Measurements from ENCODE around the gene MYO5B. TPM values are rescaled to one million over a fixed set of nuclear protein-coding genes. Genes with fewer than 3 reads are reported as not detected.

MYO5B gene
- total RNA-seq, 1 experiment from 2014 or later = 0.97 TPM

GRCh38 chr18:49858309-49859020 is 336.5 kb downstream of the MYO5B start:
- Histone ChIP-seq H3K4me2 (ENCODE audit: low read depth, low read length, poor library complexity, severe bottlenecking) (no peak overlapping the region), H2AFZ (ENCODE audit: low read length) (no peak overlapping the region)

GRCh38 chr18:49857708-49858107 is 337.2 kb downstream of the MYO5B start:
- Histone ChIP-seq H3K9me2 (replicated peaks; ENCODE audit: insufficient read depth, low read length) (no peaks in the 10 kb centered on the region), H3K27ac (ENCODE audit: low read length) (no peak overlapping the region), H3K9ac (ENCODE audit: low read length) (no peak overlapping the region), H3K9me3 (ENCODE audit: low read length) (no peaks in the 10 kb centered on the region), H2AFZ (ENCODE audit: low read length) (no peak overlapping the region), H3K36me3 (ENCODE audit: insufficient read depth, low read length) (no peaks in the 10 kb centered on the region), H3K4me2 (ENCODE audit: low read depth, low read length, poor library complexity, severe bottlenecking) (no peak overlapping the region), H4K20me1 (ENCODE audit: insufficient read depth, low read depth, low read length) (no peaks in the 10 kb centered on the region), H3K4me3 (ENCODE audit: low read length) (no peak overlapping the region), H3K27me3 (ENCODE audit: low read length) (no peaks in the 10 kb centered on the region), H3K79me2 (ENCODE audit: low read length) (no peaks in the 10 kb centered on the region), H3K4me1 (ENCODE audit: low read length) (no peaks in the 10 kb centered on the region)
- no peak for DNase-seq

More at GRCh38 chr18:49858309-49859020, 336.5 kb downstream of the MYO5B start:
- no peak overlapping the region for H3K27ac ChIP-seq (ENCODE audit: low read length)
- H3K27me3 ChIP-seq (ENCODE audit: low read length) = no peaks in the 10 kb centered on the region
- DNase-seq = peak; percentile 83
- H3K36me3 ChIP-seq (ENCODE audit: insufficient read depth, low read length) = no peaks in the 10 kb centered on the region
- no peaks in the 10 kb centered on the region for H3K4me1 ChIP-seq (ENCODE audit: low read length)
- H3K9me3 ChIP-seq (ENCODE audit: low read length) = no peaks in the 10 kb centered on the region
- no peak overlapping the region for H3K9ac ChIP-seq (ENCODE audit: low read length)
- H3K9me2 ChIP-seq (replicated peaks; ENCODE audit: insufficient read depth, low read length) = no peaks in the 10 kb centered on the region
- no peaks in the 10 kb centered on the region for H3K79me2 ChIP-seq (ENCODE audit: low read length)
- no peak overlapping the region for H3K4me3 ChIP-seq (ENCODE audit: low read length)
- H4K20me1 ChIP-seq (ENCODE audit: insufficient read depth, low read depth, low read length) = no peaks in the 10 kb centered on the region

DNA sequence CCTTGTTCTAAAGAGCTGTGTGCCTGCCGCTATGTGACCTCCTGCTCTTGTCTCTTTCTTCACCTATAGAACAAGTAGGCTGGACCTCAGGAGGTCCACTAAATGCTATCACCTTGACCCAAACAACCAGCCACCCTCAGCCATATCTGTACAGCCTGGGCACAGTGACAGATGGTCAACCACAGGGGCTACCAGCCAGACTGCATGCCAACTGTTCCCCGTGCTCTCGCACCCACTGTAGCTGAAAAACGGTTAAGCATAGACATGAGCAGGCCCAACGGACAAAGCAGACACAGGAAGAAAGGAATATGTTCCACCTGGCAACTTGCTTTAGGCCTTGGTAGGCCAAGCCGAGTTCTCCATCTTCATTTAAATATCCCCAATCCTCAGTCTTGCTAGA is 338.5 kb downstream of the MYO5B start:
- no peaks in the 10 kb centered on the region for H4K20me1 ChIP-seq (ENCODE audit: insufficient read depth, low read depth, low read length)
- no peaks in the 10 kb centered on the region for H3K27me3 ChIP-seq (ENCODE audit: low read length)
- H3K79me2 ChIP-seq (ENCODE audit: low read length) = no peaks in the 10 kb centered on the region
- no peak overlapping the region for H3K4me2 ChIP-seq (ENCODE audit: low read depth, low read length, poor library complexity, severe bottlenecking)
- no peak overlapping the region for H2AFZ ChIP-seq (ENCODE audit: low read length)
- H3K36me3 ChIP-seq (ENCODE audit: insufficient read depth, low read length) = no peaks in the 10 kb centered on the region
- DNase-seq = no peak
- no peak overlapping the region for H3K9ac ChIP-seq (ENCODE audit: low read length)
- H3K9me2 ChIP-seq (replicated peaks; ENCODE audit: insufficient read depth, low read length) = no peaks in the 10 kb centered on the region
- H3K27ac ChIP-seq (ENCODE audit: low read length) = no peak overlapping the region
- no peak overlapping the region for H3K4me3 ChIP-seq (ENCODE audit: low read length)
- no peaks in the 10 kb centered on the region for H3K4me1 ChIP-seq (ENCODE audit: low read length)
- H3K9me3 ChIP-seq (ENCODE audit: low read length) = no peaks in the 10 kb centered on the region

DNA sequence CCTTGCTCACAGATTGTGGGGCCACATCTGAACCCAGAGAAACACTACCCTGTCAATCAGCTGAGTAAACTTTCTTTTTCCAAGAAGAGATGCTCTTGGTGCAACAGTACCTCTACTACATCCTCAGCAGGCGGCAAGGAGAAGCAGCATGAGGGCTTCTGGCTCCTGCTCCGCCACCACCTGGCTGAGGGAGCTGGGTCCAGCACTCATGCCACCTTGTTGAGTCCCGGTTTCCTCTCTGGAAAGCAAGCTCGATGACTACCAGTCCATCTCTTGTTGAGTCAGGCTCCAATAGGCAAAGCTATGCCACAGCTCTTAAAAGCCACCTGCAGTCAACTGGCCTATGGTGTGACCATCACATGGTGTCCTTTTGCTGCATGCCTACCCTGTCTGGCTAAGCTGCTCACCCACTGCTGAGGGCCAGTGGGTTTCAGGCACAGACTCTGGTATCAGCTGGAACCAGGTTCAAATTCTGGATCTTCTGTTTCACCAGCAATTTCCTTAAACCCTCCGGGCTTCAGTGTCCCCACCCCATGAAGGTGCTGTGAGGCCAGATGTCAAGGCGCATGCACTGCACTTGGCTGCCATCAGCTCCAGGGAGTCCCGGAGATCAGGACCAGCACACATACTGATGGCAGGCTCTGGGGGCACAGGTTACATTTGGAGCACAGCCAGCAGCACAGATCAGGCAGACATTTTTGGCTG is 339.1 kb downstream of the MYO5B start:
- no peaks in the 10 kb centered on the region for H3K36me3 ChIP-seq (ENCODE audit: insufficient read depth, low read length)

DNA sequence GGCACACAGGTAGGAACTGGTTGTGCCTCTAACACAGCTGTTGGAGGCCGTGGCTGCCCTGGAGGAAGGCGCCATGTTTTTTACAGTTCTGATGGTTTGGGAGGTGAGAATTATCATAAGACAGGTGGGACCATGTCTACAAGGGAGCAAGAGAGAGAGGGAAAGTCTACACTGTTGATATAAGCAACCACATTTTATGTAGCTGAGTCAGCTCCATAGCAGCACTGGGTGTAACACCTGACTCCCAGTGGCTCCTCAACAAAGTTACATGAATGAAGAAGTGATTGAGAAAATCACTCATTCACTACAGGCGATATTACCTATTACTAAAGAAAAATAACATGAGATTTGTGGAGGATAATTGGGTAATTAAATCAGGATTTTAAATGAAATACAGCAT is 340.3 kb downstream of the MYO5B start:
- DNase-seq = no peak
- H3K27ac ChIP-seq (ENCODE audit: low read length) = no peak overlapping the region
- no peaks in the 10 kb centered on the region for H3K79me2 ChIP-seq (ENCODE audit: low read length)
- H3K9me3 ChIP-seq (ENCODE audit: low read length) = no peaks in the 10 kb centered on the region
- H4K20me1 ChIP-seq (ENCODE audit: insufficient read depth, low read depth, low read length) = no peaks in the 10 kb centered on the region
- H3K4me2 ChIP-seq (ENCODE audit: low read depth, low read length, poor library complexity, severe bottlenecking) = no peak overlapping the region
- H3K9ac ChIP-seq (ENCODE audit: low read length) = no peak overlapping the region
- no peaks in the 10 kb centered on the region for H3K36me3 ChIP-seq (ENCODE audit: insufficient read depth, low read length)
- no peaks in the 10 kb centered on the region for H3K27me3 ChIP-seq (ENCODE audit: low read length)
- H3K9me2 ChIP-seq (replicated peaks; ENCODE audit: insufficient read depth, low read length) = no peaks in the 10 kb centered on the region
- H2AFZ ChIP-seq (ENCODE audit: low read length) = no peak overlapping the region
- H3K4me1 ChIP-seq (ENCODE audit: low read length) = no peaks in the 10 kb centered on the region
- no peak overlapping the region for H3K4me3 ChIP-seq (ENCODE audit: low read length)

More for the DNA sequence above, 339.1 kb downstream of the MYO5B start:
- Histone ChIP-seq H3K9me3 (ENCODE audit: low read length) (no peaks in the 10 kb centered on the region), H3K79me2 (ENCODE audit: low read length) (no peaks in the 10 kb centered on the region), H3K9ac (ENCODE audit: low read length) (no peak overlapping the region), H3K9me2 (replicated peaks; ENCODE audit: insufficient read depth, low read length) (no peaks in the 10 kb centered on the region), H2AFZ (ENCODE audit: low read length) (no peak overlapping the region), H3K27me3 (ENCODE audit: low read length) (no peaks in the 10 kb centered on the region), H3K4me1 (ENCODE audit: low read length) (no peaks in the 10 kb centered on the region), H3K4me2 (ENCODE audit: low read depth, low read length, poor library complexity, severe bottlenecking) (no peak overlapping the region), H3K4me3 (ENCODE audit: low read length) (no peak overlapping the region), H4K20me1 (ENCODE audit: insufficient read depth, low read depth, low read length) (no peaks in the 10 kb centered on the region), H3K27ac (ENCODE audit: low read length) (no peak overlapping the region)
- no peak for DNase-seq

GRCh38 chr18:49853436-49853835 is 341.5 kb downstream of the MYO5B start:
- Histone ChIP-seq H3K9me3 (ENCODE audit: low read length) (no peaks in the 10 kb centered on the region), H2AFZ (ENCODE audit: low read length) (no peak overlapping the region), H3K4me2 (ENCODE audit: low read depth, low read length, poor library complexity, severe bottlenecking) (no peak overlapping the region), H3K36me3 (ENCODE audit: insufficient read depth, low read length) (no peaks in the 10 kb centered on the region), H3K9me2 (replicated peaks; ENCODE audit: insufficient read depth, low read length) (no peaks in the 10 kb centered on the region), H3K9ac (ENCODE audit: low read length) (no peak overlapping the region), H4K20me1 (ENCODE audit: insufficient read depth, low read depth, low read length) (no peaks in the 10 kb centered on the region), H3K4me3 (ENCODE audit: low read length) (no peak overlapping the region), H3K4me1 (ENCODE audit: low read length) (no peaks in the 10 kb centered on the region), H3K79me2 (ENCODE audit: low read length) (no peaks in the 10 kb centered on the region), H3K27me3 (ENCODE audit: low read length) (no peaks in the 10 kb centered on the region), H3K27ac (ENCODE audit: low read length) (no peak overlapping the region)
- DNase-seq = no peak

DNA sequence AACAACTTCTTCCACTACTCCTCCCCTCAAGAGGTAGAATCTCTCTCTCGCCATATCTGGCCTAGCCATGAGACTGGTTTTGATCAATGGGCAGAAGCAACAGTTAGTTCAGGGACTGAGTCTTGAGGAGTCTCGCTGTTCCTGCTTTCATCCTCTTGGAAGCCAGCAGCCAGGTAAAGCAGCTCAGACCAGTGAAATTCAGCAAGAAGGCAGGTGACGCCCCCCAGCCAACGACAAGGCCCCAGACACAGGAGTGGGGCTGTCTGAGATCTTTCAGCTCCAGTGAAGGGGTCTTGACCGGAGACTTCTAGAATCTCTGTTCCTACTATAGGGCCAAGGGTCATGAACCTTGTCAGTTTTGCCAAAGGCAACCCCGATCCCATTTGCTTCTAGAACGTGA is 341.9 kb downstream of the MYO5B start:
- H3K27me3 ChIP-seq (ENCODE audit: low read length) = no peaks in the 10 kb centered on the region
- no peaks in the 10 kb centered on the region for H3K9me2 ChIP-seq (replicated peaks; ENCODE audit: insufficient read depth, low read length)
- no peaks in the 10 kb centered on the region for H3K9me3 ChIP-seq (ENCODE audit: low read length)
- H3K4me2 ChIP-seq (ENCODE audit: low read depth, low read length, poor library complexity, severe bottlenecking) = no peak overlapping the region
- no peak overlapping the region for H2AFZ ChIP-seq (ENCODE audit: low read length)
- no peaks in the 10 kb centered on the region for H3K36me3 ChIP-seq (ENCODE audit: insufficient read depth, low read length)
- H3K79me2 ChIP-seq (ENCODE audit: low read length) = no peaks in the 10 kb centered on the region
- no peak overlapping the region for H3K9ac ChIP-seq (ENCODE audit: low read length)
- no peak overlapping the region for H3K27ac ChIP-seq (ENCODE audit: low read length)
- no peak for DNase-seq
- no peaks in the 10 kb centered on the region for H3K4me1 ChIP-seq (ENCODE audit: low read length)
- H4K20me1 ChIP-seq (ENCODE audit: insufficient read depth, low read depth, low read length) = no peaks in the 10 kb centered on the region
- no peak overlapping the region for H3K4me3 ChIP-seq (ENCODE audit: low read length)

- no peak overlapping the region for H3K4me3 ChIP-seq (ENCODE audit: low read length)
- H3K79me2 ChIP-seq (ENCODE audit: low read length) = no peaks in the 10 kb centered on the region
- H4K20me1 ChIP-seq (ENCODE audit: insufficient read depth, low read depth, low read length) = no peaks in the 10 kb centered on the region
- H3K9me2 ChIP-seq (replicated peaks; ENCODE audit: insufficient read depth, low read length) = no peaks in the 10 kb centered on the region
- DNase-seq = no peak
- H3K27me3 ChIP-seq (ENCODE audit: low read length) = no peaks in the 10 kb centered on the region
- no peak overlapping the region for H3K4me2 ChIP-seq (ENCODE audit: low read depth, low read length, poor library complexity, severe bottlenecking)
- no peaks in the 10 kb centered on the region for H3K4me1 ChIP-seq (ENCODE audit: low read length)
- H3K27ac ChIP-seq (ENCODE audit: low read length) = no peak overlapping the region
- no peak overlapping the region for H3K9ac ChIP-seq (ENCODE audit: low read length)
- no peak overlapping the region for H2AFZ ChIP-seq (ENCODE audit: low read length)
- no peaks in the 10 kb centered on the region for H3K9me3 ChIP-seq (ENCODE audit: low read length)
- no peaks in the 10 kb centered on the region for H3K36me3 ChIP-seq (ENCODE audit: insufficient read depth, low read length)
These were observed 343.3 kb downstream of the MYO5B start for GRCh38 chr18:49851624-49852023.
